H1 (cell line): ENCODE data around the gene CHST8. TPM values are rescaled to one million over a fixed set of nuclear protein-coding genes. Genes with fewer than 3 reads are reported as not detected.

Experiments used
- GTF2F1 ChIP-seq: IDR thresholded peaks from 2 replicates; pipeline ENCODE4 v1.6.1; 2012; ENCODE audit warnings: low read depth, low read length, improper control_type of control experiment, borderline replicate concordance
- MAFK ChIP-seq: IDR thresholded peaks from 2 replicates; pipeline ENCODE4 v1.6.1; 2012; ENCODE audit warnings: low read depth, mild to moderate bottlenecking, improper control_type of control experiment, low read length
- RXRA ChIP-seq: IDR thresholded peaks from 2 replicates; pipeline ENCODE4 v1.6.1; 2011; ENCODE audit warnings: low read depth, mild to moderate bottlenecking, low read length, moderate library complexity; ENCODE audit not compliant: insufficient read depth
- polyA plus RNA-seq, 7 experiments: library from polyadenylated mRNA; depleted of rRNA in 3 of 7; stranded (reverse) in 5 of 7; unstranded in 2 of 7; fragments of >200 nt in 5 of 7; fragments of 200-250 nt in 2 of 7; gene quantifications; 1 replicate in 5 of 7; 2 replicates in 1 of 7; 4 replicates in 1 of 7; pipeline versions ENCODE4 v1.2.1 to v1.2.3, GENCODE V29; 2011 to 2013; ENCODE audit warnings: missing spikeins in 2 of 7, mixed read lengths in 2 of 7
- total RNA-seq: library from RNA; stranded (reverse); fragmentation: NEBNext Ultra II Directional; extraction: Animal tissue kit (Norgen Biotek cat#: 25700); gene quantifications from 2 replicates; pipeline ENCODE4 v1.2.1, GENCODE V29; 2021

CHST8 gene
- total and polyA plus RNA-seq, 2 of the 8 experiments (the other 6 are each of a cell fraction or from before 2014, with no cell fraction given), result 10.8 to 28.2 TPM

DNA sequence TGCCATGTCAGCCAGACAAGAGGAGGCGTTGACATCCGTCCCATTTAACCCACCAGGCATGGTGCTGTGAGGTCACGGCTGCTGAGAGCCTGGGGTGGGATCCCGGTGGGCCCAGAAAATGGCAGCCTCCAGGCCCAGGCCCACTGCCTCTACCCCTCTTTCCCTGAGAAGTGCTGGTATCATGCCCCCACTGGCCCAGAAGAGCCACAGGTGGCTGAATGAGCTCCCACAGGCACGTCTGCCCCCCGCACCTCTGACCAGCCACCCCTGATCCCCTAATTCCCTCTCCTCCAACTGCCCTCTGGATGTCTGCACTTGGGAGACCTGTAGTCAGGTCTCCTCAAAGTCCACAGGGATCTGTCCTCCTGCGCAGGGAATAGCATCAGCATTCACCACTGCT, 137.6 kb downstream of the CHST8 start (continued):
- TF ChIP-seq MAFK, result no peak
- no peak for TF ChIP-seq RXRA
- TF ChIP-seq GTF2F1, result no peak
- TF ChIP-seq, all 59 proteins: peak for 0
